Uterus (tissue), 4 donors: Measurements from ENCODE around the gene STK25. TPM values are rescaled to one million over a fixed set of nuclear protein-coding genes. Genes with fewer than 3 reads are reported as not detected.
"Not testable (repeated sequence)": the region's sequence is repeated elsewhere in the genome, so short reads cannot be mapped to it uniquely, and the experiment has no call there.

Experiments
- DNase-seq, 2 donors: peaks; one replicate each; pipeline ENCODE4 v3.0.0-alpha.2; 2019 to 2020
- H3K27ac ChIP-seq, 2 donors: fragments of 200-600 bp; sonication (generic); 1 replicate in 1 of 2; 2 replicates in 1 of 2; pipeline ENCODE4 v1.5.1; 2016 to 2018
- H3K27me3 ChIP-seq, 2 donors: fragments of 200-600 bp; sonication (generic); one replicate each; pipeline ENCODE4 v1.5.1; 2018 to 2019; ENCODE audit warnings: control low read depth in 1 of 2
- H3K36me3 ChIP-seq, 2 donors: fragments of 200-600 bp; sonication (generic); one replicate each; pipeline ENCODE4 v1.5.1; 2019; ENCODE audit warnings: control low read depth in 1 of 2
- H3K4me1 ChIP-seq, 2 donors: fragments of 200-600 bp; sonication (generic); one replicate each; pipeline ENCODE4 v1.5.1; 2018 to 2019; ENCODE audit warnings: control low read depth in 1 of 2
- H3K4me3 ChIP-seq, 2 donors: fragments of 200-600 bp; sonication (generic); 1 replicate in 1 of 2; 2 replicates in 1 of 2; pipeline ENCODE4 v1.5.1; 2018 to 2019; ENCODE audit warnings: mild to moderate bottlenecking in 1 of 2
- H3K9me3 ChIP-seq, 2 donors: fragments of 200-600 bp; sonication (generic); one replicate each; pipeline ENCODE4 v1.5.1; 2019; ENCODE audit warnings: control low read depth in 1 of 2
- POLR2A ChIP-seq, 2 donors: fragments of 450-650 bp; IDR thresholded peaks; one replicate each; pipeline ENCODE4 v1.6.1; 2016; ENCODE audit warnings: antibody characterized with exemption in 2 of 2, mild to moderate bottlenecking in 1 of 2, moderate library complexity in 1 of 2
- intact Hi-C: fragments of 100-400 bp; cut with DNase I; formaldehyde crosslinking; loops from one replicate; pipeline ENCODE4 v1.15.1; 2023; ENCODE audit warnings: low total_unique reads
- total RNA-seq, 4 donors: library from RNA; depleted of rRNA in 3 of 4; stranded (reverse); fragments of >200 nt in 3 of 4; gene quantifications; one replicate each; pipeline versions ENCODE4 v1.1.0 to v1.2.4, GENCODE V29; 2014 to 2023
- TF ChIP-seq, protein P1 (sequence below), 4 experiments: fragments of 200-600 bp in 2 of 4; fragments of 450-650 bp in 2 of 4; sonication (generic) in 2 of 4; IDR thresholded peaks; one replicate each; pipeline ENCODE4 v1.5.1; 2016 to 2019; ENCODE audit warnings: antibody characterized with exemption in 4 of 4, mild to moderate bottlenecking in 2 of 4, moderate library complexity in 1 of 4
- donor health status: DM: yes; HTN: yes; CAD: no.

STK25 gene
- total RNA-seq, 4 donors from 2014 or later, result 77.6 to 191 (median 165) TPM

- Histone ChIP-seq H3K4me3 (peak overlapping the region; percentile 72 to 98), H3K4me1 (no peaks in the 10 kb centered on the region), H3K9me3 (no peaks in the 10 kb centered on the region), H3K27ac (peak overlapping the region; percentile 83 to 92), H3K36me3 (no peaks in the 10 kb centered on the region), H3K27me3 (no peaks in the 10 kb centered on the region)
- intact Hi-C loops, result no loop called here
- TF ChIP-seq, protein P1, sequence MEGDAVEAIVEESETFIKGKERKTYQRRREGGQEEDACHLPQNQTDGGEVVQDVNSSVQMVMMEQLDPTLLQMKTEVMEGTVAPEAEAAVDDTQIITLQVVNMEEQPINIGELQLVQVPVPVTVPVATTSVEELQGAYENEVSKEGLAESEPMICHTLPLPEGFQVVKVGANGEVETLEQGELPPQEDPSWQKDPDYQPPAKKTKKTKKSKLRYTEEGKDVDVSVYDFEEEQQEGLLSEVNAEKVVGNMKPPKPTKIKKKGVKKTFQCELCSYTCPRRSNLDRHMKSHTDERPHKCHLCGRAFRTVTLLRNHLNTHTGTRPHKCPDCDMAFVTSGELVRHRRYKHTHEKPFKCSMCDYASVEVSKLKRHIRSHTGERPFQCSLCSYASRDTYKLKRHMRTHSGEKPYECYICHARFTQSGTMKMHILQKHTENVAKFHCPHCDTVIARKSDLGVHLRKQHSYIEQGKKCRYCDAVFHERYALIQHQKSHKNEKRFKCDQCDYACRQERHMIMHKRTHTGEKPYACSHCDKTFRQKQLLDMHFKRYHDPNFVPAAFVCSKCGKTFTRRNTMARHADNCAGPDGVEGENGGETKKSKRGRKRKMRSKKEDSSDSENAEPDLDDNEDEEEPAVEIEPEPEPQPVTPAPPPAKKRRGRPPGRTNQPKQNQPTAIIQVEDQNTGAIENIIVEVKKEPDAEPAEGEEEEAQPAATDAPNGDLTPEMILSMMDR (IDR thresholded peaks at IDR 0.05), result peak in 2 of 4 experiments; percentile 25
- no peak for TF ChIP-seq POLR2A (IDR thresholded peaks at IDR 0.05)
- peak in 1 of 2 donors; percentile 43 for DNase-seq
These were observed 749 bp downstream of the STK25 start for GRCh38 chr2:241507430-241508239.

- Histone ChIP-seq H3K27me3 (no peaks in the 10 kb centered on the region), H3K36me3 (no peaks in the 10 kb centered on the region), H3K27ac (peak overlapping the region; percentile 83 to 92), H3K9me3 (no peaks in the 10 kb centered on the region), H3K4me3 (peak overlapping the region; percentile 72 to 98), H3K4me1 (no peaks in the 10 kb centered on the region)
- intact Hi-C loops, result no loop called here
- no peak for TF ChIP-seq POLR2A (IDR thresholded peaks at IDR 0.05)
- TF ChIP-seq, protein P1 (IDR thresholded peaks at IDR 0.05), result no peak
- DNase-seq, result no peak
These were observed 1.5 kb downstream of the STK25 start for GRCh38 chr2:241506793-241507429.

GRCh38 chr2:241506317-241506716 is 2.1 kb downstream of the STK25 start:
- H3K4me1 ChIP-seq, H3K27ac ChIP-seq, DNase-seq, H3K27me3 ChIP-seq, H3K36me3 ChIP-seq, intact Hi-C loops, H3K4me3 ChIP-seq, H3K9me3 ChIP-seq: not testable (repeated sequence)

DNA sequence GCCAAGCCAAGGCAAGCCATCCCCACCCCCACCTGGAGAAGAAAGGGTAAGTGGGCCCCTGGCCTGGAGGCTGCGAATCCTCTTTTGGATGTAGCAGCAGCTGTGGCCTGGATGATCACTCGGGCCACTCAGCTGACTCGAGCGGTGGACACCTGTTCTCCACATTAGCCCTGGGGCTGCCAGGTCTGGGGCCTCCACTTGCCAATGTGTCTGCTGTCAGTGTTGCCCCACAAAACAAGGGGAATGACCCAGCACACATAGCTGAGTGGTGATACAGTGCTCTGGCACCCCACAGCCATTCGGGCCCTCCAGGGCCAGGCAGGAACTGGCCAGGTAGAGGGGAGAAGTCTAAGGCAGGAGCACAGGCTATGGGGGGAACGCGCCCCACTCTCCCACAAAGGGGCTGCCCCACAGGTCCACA is 2.6 kb downstream of the STK25 start:
- no peak overlapping the region for H3K4me3 ChIP-seq
- no peaks in the 10 kb centered on the region for H3K9me3 ChIP-seq
- no peak for TF ChIP-seq POLR2A (IDR thresholded peaks at IDR 0.05)
- TF ChIP-seq, protein P1 (IDR thresholded peaks at IDR 0.05), result no peak
- no peak for DNase-seq
- H3K36me3 ChIP-seq, result no peaks in the 10 kb centered on the region
- no peaks in the 10 kb centered on the region for H3K4me1 ChIP-seq
- intact Hi-C loops, result no loop called here
- no peak overlapping the region for H3K27ac ChIP-seq
- no peaks in the 10 kb centered on the region for H3K27me3 ChIP-seq

DNA sequence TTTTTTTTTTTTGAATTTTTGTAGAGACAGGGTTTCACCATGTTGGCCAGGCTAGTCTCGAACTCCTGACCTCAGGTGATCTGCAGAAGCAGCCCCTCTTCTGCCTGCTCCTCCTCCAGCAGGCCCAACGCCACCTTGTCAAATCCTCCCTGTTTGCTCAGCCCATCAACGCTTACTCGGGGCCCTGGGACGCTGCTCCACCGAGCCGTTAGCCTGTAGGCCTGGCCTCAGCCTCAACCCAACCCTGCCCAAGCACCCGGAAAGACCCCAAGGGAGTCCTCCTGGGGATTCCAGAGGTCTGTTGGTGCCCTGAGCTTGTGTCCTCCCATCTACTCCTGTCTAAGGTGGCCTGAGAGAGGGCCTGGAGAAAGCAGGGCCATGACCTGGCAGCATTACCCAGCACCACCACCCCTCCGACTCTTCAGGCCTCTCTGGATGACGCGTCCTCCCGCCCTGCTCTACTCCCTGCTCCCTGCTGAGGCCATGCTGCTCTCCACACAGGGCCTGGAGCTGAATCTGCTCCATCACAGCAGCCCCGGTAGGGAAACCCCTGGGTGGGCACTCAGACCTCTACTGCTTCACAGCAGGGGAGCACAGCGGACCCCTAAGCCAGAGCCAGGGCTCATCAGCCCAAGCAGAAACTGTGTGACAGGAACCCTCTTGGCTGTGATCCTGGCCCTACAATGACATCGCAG is 3.2 kb downstream of the STK25 start:
- TF ChIP-seq, protein P1 (IDR thresholded peaks at IDR 0.05), result no peak
- TF ChIP-seq POLR2A (IDR thresholded peaks at IDR 0.05), result no peak

More for the DNA sequence above, 3.2 kb downstream of the STK25 start:
- Histone ChIP-seq H3K36me3 (no peaks in the 10 kb centered on the region), H3K27ac (no peak overlapping the region), H3K4me1 (no peaks in the 10 kb centered on the region), H3K27me3 (no peaks in the 10 kb centered on the region), H3K4me3 (no peak overlapping the region), H3K9me3 (no peaks in the 10 kb centered on the region)
- intact Hi-C loops, result no loop called here
- DNase-seq, result no peak
